Measurements from ENCODE around the gene MTA1.

GRCh38 chr14:105376521-105377440 lies 42.8 kb upstream of the MTA1 start:
- TF ChIP-seq POLR2AphosphoS5 (IDR thresholded peaks at IDR 0.05; ENCODE audit: low read depth, low read length) (no peak), POLR2A (IDR thresholded peaks at IDR 0.05; ENCODE audit: low read depth, low read length) (no peak), TAF1 (IDR thresholded peaks at IDR 0.05; ENCODE audit: low read depth, low read length) (no peak)

Measured in GM12891 (cell line).